Adipose tissue (tissue), 3 donors: Measurements from ENCODE around the gene GRHPR. TPM values are rescaled to one million over a fixed set of nuclear protein-coding genes. Genes with fewer than 3 reads are reported as not detected.
"Not testable (repeated sequence)": the region's sequence is repeated elsewhere in the genome, so short reads cannot be mapped to it uniquely, and the experiment has no call there.

Experiments used
- H3K27ac ChIP-seq: one replicate; pipeline ENCODE4 v1.5.1; 2013; ENCODE audit warnings: low read depth, low read length
- WGBS, 3 donors: extraction: QIAGEN DNeasy Blood & Tissue Kit; methylation state at CpG; one replicate each; pipeline ENCODE4 v1.1.7; 2013; 5-methylcytosine and 5-hydroxymethylcytosine counted together
- polyA plus RNA-seq, 3 donors: library from polyadenylated mRNA; stranded (reverse); fragments of 200-250 nt; gene quantifications; one replicate each; pipeline ENCODE4 v1.2.3, GENCODE V29; 2013
- donor health status: healthy with polysubstance abuse.
- donor health status: Bipolar disorder and iron deficiency.
- donor health status: healthy.

GRHPR gene
- polyA plus RNA-seq, 3 donors = 81.4 to 138 (median 86.8) TPM

DNA sequence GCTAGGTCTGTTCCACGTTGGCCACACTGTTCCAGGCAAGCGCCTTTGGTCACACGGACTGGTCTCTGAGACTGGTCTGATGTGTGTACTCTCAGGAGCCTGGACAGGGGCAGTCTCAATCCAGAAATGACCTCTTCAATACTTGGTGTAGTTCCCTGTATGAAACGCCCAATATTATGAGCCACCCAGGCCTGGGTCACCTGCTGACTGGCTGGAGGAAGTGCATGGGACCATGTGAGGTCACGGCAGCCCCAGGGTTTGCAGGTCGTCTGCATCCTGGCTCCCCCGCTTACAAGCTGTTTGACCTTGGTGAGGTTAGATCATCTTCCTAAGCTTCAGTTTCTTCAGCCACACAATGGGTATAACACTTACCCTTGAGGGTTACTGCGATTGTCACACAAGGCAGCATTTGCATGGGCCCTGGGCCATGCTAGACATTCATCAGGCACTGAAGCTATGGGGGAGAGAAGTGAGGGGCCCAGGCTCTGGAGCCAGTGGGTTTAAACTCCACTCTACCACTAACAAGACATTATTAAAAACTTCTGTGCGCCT, 5.2 kb upstream of the GRHPR start:
- no peak overlapping the region for H3K27ac ChIP-seq
- 84 to 91% (median 89%) methylated on average over 9 of the region's 9 CpGs for WGBS, 3 donors

DNA sequence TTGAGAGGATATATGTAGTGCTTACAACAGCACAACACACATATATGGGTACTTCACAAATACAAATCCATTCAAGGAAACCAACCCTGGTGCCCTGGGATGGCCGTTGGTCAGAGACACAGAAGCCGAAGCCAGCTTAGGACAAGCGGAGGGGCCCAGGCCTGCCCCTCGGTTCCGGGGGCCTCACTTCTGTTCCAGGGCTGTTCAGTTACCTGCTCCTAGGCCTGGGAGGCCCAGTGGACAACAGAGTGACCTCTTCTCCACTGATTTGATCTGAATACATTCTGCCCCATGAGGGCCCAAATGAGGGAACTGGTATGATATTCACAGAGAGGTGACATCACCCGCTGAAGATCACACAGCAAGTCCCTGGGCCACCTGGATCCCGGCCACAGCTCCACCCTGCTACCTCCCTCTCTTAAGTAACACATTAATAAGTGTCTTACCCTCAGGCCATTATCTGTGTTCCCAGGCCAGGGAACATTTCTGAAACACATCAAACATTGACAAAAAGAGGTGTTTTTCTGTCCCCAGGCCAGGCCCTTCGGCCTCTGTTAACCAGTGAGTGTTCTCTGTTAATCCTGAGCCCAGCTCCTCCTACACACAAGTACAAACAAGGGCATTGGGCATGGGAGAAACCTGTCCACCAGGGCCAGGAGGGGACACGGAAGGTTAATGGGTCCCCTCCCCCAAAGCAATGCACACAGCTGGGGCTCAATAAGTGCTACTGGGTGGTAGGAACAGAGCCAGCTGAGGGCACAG, 4.5 kb upstream of the GRHPR start:
- 78 to 92% (median 87%) methylated on average over 9 of the region's 9 CpGs for WGBS, 3 donors
- H3K27ac ChIP-seq = no peak overlapping the region

DNA sequence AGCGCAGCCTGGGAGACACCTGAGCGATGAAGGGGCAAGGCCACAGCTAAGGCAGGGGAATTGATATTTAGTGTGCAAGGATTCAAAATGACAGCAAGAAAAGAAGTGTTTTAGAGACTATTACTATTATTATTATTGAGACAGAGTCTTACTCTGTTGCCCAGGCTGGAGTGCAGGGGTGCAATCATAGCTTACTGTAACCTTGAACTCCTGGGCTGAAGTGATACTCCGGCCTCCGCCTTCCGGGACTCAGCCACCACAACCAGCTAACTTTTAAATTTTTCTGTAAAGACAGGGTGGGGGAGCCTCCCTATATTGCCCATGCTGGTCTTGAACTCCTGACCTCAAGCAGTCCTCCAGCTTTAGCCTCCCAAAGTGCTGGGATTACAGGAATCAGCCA, 3.3 kb upstream of the GRHPR start:
- no peak overlapping the region for H3K27ac ChIP-seq
- 91 to 97% (median 95%) methylated on average over 5 of the region's 5 CpGs for WGBS, 3 donors

GRCh38 chr9:37420271-37421215, 2.0 kb upstream of the GRHPR start:
- 80 to 95% (median 86%) methylated on average over 12 of the region's 12 CpGs for WGBS, 3 donors
- H3K27ac ChIP-seq = no peak overlapping the region

DNA sequence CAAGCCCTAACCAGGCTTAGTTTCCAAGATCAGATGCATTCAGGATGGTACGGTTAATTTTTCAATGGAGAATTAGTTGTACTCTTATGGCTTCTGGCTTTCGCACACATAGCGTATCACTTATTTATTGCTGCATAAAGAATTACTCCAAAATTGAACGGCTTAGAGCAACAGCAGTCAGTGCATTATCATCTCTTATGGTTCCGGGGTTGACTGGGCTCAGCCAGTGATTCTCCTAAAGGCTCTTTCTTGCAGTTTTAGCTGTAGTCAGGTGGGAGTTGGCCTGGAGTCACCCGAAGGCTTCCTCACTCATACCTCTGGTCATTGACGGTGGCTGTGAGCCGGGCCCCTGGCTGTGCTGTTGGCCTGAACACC, 595 bp upstream of the GRHPR start:
- peak overlapping the region; percentile 19 for H3K27ac ChIP-seq
- WGBS, 3 donors = 54 to 65% (median 64%) methylated on average over 8 of the region's 8 CpGs

DNA sequence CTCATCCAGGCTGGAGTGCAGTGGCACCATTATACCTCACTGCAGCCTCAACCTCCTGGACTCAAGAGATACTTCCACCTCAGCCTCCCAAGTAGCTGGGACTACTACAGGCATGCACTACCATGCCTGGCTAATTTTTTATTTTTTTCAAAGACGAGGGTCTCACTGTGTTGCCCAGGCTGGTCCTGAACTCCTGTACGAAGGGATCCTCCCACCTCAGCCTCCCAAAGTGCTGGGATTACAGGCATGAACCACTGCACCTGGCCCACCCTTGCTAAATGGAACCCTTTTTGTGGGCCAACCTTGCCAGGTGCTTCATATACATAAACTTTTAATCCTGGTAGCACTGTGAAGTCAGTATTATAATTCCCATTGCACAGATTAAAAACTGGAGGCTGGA, 1.0 kb downstream of the GRHPR start:
- WGBS, 3 donors = 63 to 70% (median 69%) methylated on average over 2 of the region's 2 CpGs
- H3K27ac ChIP-seq = no peak overlapping the region

DNA sequence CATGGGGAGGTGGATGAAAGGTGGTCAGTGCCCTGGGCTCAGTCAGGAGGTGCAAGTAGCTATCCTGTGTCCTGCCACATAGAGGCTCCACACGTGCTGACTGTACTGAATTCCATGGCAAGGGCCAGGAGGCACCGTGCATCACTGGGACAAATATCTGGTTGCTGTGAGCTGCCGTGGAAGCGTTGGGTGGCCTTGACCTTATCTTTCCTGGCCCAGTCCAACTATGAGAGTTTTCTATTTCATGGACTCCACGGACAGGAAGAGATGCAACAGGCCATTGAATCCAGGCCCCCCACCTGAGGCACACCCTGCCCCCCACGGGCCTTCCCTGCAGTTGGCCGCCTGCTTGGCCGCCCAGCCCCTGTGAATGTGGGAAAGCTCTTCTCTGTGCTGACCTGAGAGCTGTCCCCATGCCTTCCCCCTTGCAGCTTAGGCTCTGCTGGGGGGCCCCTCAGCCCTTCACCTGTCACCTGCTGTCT, 1.7 kb downstream of the GRHPR start:
- WGBS, 3 donors = 49 to 77% (median 71%) methylated on average over 8 of the region's 8 CpGs
- no peak overlapping the region for H3K27ac ChIP-seq

GRCh38 chr9:37424686-37425297, 2.3 kb downstream of the GRHPR start:
- no peak overlapping the region for H3K27ac ChIP-seq
- 78 to 87% (median 81%) methylated on average over 14 to 18 of the region's 18 CpGs for WGBS, 3 donors

DNA sequence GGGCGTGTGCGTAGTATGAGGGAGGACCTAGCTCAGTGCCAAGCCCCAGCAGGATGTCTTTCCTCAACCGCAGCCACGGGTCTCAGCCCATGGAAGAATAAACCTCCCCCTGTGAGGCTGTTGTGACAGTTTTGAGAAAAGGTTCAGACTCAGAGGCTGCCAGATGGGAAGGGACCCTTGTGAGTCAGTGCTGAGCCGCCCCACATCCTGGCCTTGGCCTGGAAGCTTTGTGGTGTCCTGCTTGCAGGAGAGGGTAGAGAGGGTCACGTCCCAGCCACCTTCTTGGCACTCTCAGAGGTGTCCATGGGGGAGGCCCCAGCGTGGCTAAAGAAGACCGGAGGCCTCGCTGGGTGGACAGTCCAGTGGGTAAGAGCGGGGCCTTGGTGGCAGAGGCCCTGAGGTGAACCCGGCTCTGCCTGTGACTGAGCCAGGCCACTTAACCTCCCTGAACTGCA, 2.8 kb downstream of the GRHPR start:
- H3K27ac ChIP-seq = no peak overlapping the region
- 72 to 79% (median 74%) methylated on average over 11 of the region's 11 CpGs for WGBS, 3 donors

DNA sequence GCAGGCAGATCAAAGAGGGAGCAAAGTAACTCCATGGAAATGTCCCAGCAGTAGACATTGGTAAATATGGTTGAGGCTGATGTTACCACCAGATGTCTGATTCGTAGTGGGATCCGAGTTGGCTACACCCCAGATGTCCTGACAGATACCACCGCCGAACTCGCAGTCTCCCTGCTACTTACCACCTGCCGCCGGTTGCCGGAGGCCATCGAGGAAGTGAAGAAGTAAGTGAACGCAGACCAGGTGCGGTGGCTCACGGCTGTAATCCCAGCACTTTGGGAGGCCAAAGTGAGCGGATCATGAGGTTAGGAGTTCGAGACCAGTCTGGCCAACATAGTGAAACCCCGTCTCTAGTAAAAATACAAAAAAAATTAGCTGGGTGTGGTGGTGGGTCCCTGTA, 3.9 kb downstream of the GRHPR start:
- 93 to 96% (median 94%) methylated on average over 15 of the region's 15 CpGs for WGBS, 3 donors
- H3K27ac ChIP-seq = not testable (repeated sequence)

GRCh38 chr9:37426846-37427245, 4.3 kb downstream of the GRHPR start:
- no peak overlapping the region for H3K27ac ChIP-seq
- 87 to 91% (median 88%) methylated on average over 6 of the region's 6 CpGs for WGBS, 3 donors

DNA sequence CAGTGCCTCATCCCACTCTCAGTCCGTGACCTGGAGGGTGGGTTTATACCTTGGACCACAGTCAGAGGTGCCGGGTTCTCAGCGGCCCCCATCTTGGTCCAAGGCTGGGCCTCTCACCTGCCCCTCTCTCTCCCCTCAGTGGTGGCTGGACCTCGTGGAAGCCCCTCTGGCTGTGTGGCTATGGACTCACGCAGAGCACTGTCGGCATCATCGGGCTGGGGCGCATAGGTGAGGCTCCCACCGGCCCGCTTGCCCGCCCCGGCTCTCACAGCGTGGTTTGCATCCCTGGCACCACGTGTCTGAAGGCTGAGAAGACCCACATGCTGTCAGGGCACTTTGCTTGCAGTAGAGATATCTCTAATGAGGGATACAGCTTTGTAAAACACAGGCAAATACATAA, 5.8 kb downstream of the GRHPR start:
- WGBS, 3 donors = 92 to 95% (median 93%) methylated on average over 14 of the region's 14 CpGs
- no peak overlapping the region for H3K27ac ChIP-seq

GRCh38 chr9:37429441-37430285, 7.2 kb downstream of the GRHPR start:
- no peak overlapping the region for H3K27ac ChIP-seq
- WGBS, 3 donors = 82 to 91% (median 90%) methylated on average over 16 to 17 of the region's 17 CpGs

GRCh38 chr9:37430841-37431597, 8.5 kb downstream of the GRHPR start:
- no peak overlapping the region for H3K27ac ChIP-seq
- WGBS, 3 donors = 60 to 78% (median 76%) methylated on average over 14 of the region's 14 CpGs

GRCh38 chr9:37432020-37432419, 9.5 kb downstream of the GRHPR start:
- H3K27ac ChIP-seq = no peak overlapping the region
- 86 to 91% (median 87%) methylated on average over 6 of the region's 6 CpGs for WGBS, 3 donors

GRCh38 chr9:37433867-37434371, 11.4 kb downstream of the GRHPR start:
- no peak overlapping the region for H3K27ac ChIP-seq
- WGBS, 3 donors = 55 to 75% (median 65%) methylated on average over 7 of the region's 7 CpGs

DNA sequence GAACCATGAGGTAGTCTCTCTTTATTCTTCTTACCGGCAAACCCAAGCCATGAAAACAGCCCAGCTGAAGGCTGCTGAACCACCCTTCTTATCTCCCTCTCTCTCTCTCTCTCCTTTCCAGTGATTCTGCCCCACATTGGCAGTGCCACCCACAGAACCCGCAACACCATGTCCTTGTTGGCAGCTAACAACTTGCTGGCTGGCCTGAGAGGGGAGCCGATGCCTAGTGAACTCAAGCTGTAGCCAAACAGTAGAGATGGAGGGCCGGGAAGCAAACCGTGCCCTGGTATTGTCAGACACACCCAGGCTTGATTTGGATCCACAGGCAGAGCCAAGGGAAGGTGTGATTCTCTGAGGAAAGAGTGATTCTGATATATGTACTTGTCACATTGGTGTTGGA, 14.0 kb downstream of the GRHPR start:
- H3K27ac ChIP-seq = no peak overlapping the region
- WGBS, 3 donors = 79 to 89% (median 82%) methylated on average over 5 of the region's 5 CpGs
